Psoas muscle (tissue), 8 donors: ENCODE data around the gene PTPN3. TPM values are rescaled to one million over a fixed set of nuclear protein-coding genes. Genes with fewer than 3 reads are reported as not detected.

Source experiments
- ATAC-seq, 4 donors: fragments of 200-7000 bp; cut with Tn5 transposase; one replicate each; pipeline ENCODE4 v1.9.1; 2020; ENCODE audit warnings: moderate library complexity in 3 of 4, mild to moderate bottlenecking in 2 of 4
- DNase-seq, 2 donors: peaks; one replicate each; pipeline ENCODE4 v3.0.0-alpha.2; 2020
- H3K27ac ChIP-seq: fragments of 200-600 bp; one replicate; pipeline ENCODE4 v1.8.0; 2022
- H3K27me3 ChIP-seq, 3 donors: fragments of 200-600 bp in 1 of 3; one replicate each; pipeline versions ENCODE4 v1.6.1 to v1.8.0; 2013 to 2022; ENCODE audit warnings: low read length in 2 of 3, mild to moderate bottlenecking in 2 of 3, moderate library complexity in 1 of 3; ENCODE audit not compliant: insufficient read depth in 3 of 3
- H3K36me3 ChIP-seq, 2 donors: fragments of 200-600 bp in 1 of 2; one replicate each; pipeline versions ENCODE4 v1.6.1 to v1.8.0; 2013 to 2022; ENCODE audit warnings: low read depth in 1 of 2, mild to moderate bottlenecking in 1 of 2, moderate library complexity in 1 of 2; ENCODE audit not compliant: insufficient read depth in 1 of 2
- H3K4me1 ChIP-seq: fragments of 200-600 bp; one replicate; pipeline ENCODE4 v1.8.0; 2022
- H3K4me3 ChIP-seq: fragments of 200-600 bp; one replicate; pipeline ENCODE4 v1.8.0; 2022; ENCODE audit warnings: mild to moderate bottlenecking
- H3K9me3 ChIP-seq: fragments of 200-600 bp; one replicate; pipeline ENCODE4 v1.8.0; 2022
- WGBS, 3 donors: extraction: QIAGEN DNeasy Blood & Tissue Kit; methylation state at CpG; one replicate each; pipeline versions ENCODE4 v1.1.6 to v1.1.7; 2013; 5-methylcytosine and 5-hydroxymethylcytosine counted together
- intact Hi-C, 2 donors: fragments of 100-400 bp; cut with DNase I; formaldehyde crosslinking; loops; one replicate each; pipeline versions ENCODE4 v1.11.0 to v1.14.2; 2022
- polyA plus RNA-seq, 3 donors: library from polyadenylated mRNA; stranded (reverse); fragments of 200-250 nt; gene quantifications; one replicate each; pipeline ENCODE4 v1.2.3, GENCODE V29; 2013
- total RNA-seq, 4 donors: library from RNA; stranded (reverse); fragmentation: NEBNext Ultra II Directional in 2 of 4; extraction: Animal tissue kit (Norgen Biotek cat#: 25700) in 2 of 4; gene quantifications; one replicate each; pipeline versions ENCODE4 v1.2.1 to v1.2.4, GENCODE V29; 2021 to 2023
- TF ChIP-seq, protein P1 (sequence below): fragments of 200-600 bp; IDR thresholded peaks from one replicate; pipeline ENCODE4 v1.8.0; 2022; ENCODE audit warnings: antibody characterized with exemption
- donor health status: healthy with polysubstance abuse.
- donor health status: DM: no; HTN: no; CAD: no; lungs with moderate emphysema.
- donor health status: Bipolar disorder and iron deficiency.
- donor health status: healthy.
- donor health status: DM: yes; HTN: yes; CAD: no.
- donor health status: DM: no; HTN: no; CAD: no.
- donor health status: DM: no; HTN: no; CAD: no.
- donor health status: DM: yes; HTN: yes; CAD: no.

PTPN3 gene
- total and polyA plus RNA-seq, 7 donors, result 8.8 to 130 (median 46.5) TPM

DNA sequence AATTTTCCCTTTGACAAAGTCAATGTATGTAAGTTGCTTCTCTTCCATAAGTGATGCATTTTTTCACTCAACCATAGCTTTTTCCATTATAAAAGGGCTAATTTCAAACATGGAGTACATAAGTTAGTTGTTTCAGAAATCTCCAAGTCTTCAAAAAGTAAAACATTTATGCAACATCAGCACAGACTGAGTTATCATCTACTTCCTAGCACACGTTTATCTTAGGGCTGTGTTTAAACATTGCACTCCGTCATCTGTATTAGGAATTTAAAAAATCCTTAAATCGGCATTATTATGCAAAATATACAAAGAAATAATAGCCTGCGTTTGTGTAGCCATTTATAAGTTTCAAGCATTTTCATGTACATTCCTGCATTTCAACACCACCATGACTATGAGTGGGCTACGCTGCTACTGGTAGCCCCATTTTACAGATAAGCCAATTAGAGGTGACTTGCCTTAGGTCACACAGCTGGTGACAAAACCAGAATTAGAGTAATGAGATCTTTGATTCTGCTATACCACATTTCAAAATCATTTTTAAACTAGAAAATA, 43.4 kb downstream of the PTPN3 start:
- intact Hi-C loops, result no loop called here
- peaks cover 35% of the 10 kb centered on the region for H3K4me1 ChIP-seq
- WGBS, 3 donors, result 88 to 90% (median 90%) methylated on average over 5 of the region's 5 CpGs
- TF ChIP-seq, protein P1, sequence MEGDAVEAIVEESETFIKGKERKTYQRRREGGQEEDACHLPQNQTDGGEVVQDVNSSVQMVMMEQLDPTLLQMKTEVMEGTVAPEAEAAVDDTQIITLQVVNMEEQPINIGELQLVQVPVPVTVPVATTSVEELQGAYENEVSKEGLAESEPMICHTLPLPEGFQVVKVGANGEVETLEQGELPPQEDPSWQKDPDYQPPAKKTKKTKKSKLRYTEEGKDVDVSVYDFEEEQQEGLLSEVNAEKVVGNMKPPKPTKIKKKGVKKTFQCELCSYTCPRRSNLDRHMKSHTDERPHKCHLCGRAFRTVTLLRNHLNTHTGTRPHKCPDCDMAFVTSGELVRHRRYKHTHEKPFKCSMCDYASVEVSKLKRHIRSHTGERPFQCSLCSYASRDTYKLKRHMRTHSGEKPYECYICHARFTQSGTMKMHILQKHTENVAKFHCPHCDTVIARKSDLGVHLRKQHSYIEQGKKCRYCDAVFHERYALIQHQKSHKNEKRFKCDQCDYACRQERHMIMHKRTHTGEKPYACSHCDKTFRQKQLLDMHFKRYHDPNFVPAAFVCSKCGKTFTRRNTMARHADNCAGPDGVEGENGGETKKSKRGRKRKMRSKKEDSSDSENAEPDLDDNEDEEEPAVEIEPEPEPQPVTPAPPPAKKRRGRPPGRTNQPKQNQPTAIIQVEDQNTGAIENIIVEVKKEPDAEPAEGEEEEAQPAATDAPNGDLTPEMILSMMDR, result no peak
- no peaks in the 10 kb centered on the region for H3K27me3 ChIP-seq
- no peak for DNase-seq
- ATAC-seq, result no peak
- peaks cover 0 to 19% of the 10 kb centered on the region in 2 donors for H3K36me3 ChIP-seq
- no peak overlapping the region for H3K27ac ChIP-seq
- no peak overlapping the region for H3K4me3 ChIP-seq
- no peaks in the 10 kb centered on the region for H3K9me3 ChIP-seq

DNA sequence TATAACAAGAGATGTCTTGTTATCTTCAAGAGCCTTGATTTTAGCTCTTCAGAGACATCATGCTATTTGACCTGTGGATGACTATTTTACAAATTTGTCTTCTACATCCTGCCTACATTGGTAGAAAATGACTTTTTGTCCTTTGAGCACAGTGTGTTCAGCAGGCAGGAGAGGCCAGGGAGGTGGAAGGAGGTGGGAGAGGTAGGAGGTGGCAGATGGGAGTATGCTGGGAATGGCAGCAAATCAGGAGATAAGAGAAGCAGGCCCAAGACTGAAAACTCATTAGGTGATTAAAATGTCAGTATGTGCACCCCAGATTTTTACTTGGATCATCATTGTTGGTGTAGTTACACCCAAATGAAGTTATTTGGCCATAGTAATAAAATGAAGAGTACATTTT, 44.1 kb downstream of the PTPN3 start:
- no peaks in the 10 kb centered on the region for H3K27me3 ChIP-seq
- peak overlapping the region; percentile 73 for H3K27ac ChIP-seq
- DNase-seq, result no peak
- ATAC-seq, result no peak
- peaks cover 39% of the 10 kb centered on the region for H3K4me1 ChIP-seq
- no peaks in the 10 kb centered on the region for H3K9me3 ChIP-seq
- no peak overlapping the region for H3K4me3 ChIP-seq
- peaks cover 0 to 19% of the 10 kb centered on the region in 2 donors for H3K36me3 ChIP-seq
- TF ChIP-seq, protein P1, result no peak
- intact Hi-C loops, result no loop called here

DNA sequence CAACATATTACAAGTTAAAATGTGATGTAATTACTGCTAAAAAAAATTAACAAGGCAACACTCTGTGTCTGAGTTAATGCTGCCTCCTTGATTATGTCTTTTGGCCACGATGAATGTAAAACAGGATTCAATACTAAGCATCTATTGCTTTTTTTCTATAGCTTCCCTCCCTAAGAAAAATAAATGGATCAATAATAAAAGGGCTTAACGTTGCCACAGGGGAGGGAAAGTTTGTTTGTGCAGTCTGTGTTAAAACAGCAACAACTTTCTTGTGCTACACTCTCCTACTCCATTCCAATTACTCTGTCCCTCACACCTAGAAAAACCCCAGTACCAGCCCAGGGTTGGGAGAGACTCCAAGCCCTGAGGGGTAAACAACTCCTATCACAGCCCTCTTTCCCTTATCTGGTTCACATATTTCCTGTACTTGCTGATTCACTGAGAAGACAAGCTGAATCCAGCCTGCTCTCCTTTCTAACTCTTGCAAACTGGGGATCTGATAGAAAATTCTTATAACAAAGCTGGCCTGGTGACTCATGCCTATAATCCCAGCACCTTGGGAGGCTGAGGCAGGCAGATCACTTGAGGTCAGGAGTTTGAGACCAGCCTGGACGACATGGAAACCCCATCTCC, 44.8 kb downstream of the PTPN3 start:
- no peak overlapping the region for H3K4me3 ChIP-seq
- ATAC-seq, result no peak
- H3K36me3 ChIP-seq, result peaks cover 0 to 19% of the 10 kb centered on the region in 2 donors
- no peak for DNase-seq
- peak overlapping the region; percentile 73 for H3K27ac ChIP-seq
- TF ChIP-seq, protein P1, result no peak
- H3K9me3 ChIP-seq, result no peaks in the 10 kb centered on the region
- H3K4me1 ChIP-seq, result peaks cover 42% of the 10 kb centered on the region
- no peaks in the 10 kb centered on the region for H3K27me3 ChIP-seq
- 76 to 82% (median 78%) methylated on average over 3 of the region's 3 CpGs for WGBS, 3 donors
- intact Hi-C loops, result no loop called here

DNA sequence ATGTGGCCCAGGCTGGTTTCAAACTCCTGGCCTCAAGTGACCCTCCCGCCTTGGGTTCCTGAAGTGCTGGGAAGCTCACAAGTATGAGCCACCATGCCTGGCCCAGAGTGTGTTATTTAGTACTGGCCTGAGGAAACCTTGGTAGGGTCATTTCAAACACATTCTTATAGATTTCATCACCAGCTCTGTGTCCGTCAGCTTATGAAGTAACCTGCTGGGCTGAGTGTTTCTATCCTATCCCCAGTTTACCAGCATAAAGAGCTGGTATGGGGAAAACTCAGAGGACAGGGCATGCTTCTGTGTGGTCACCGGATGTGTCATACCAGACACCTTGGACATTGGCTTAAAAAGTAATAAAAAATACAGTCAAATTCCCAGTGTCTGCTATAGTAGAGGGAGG, 45.3 kb downstream of the PTPN3 start:
- Histone ChIP-seq H3K4me1 (peaks cover 37% of the 10 kb centered on the region), H3K27ac (peak overlapping the region; percentile 73), H3K9me3 (no peaks in the 10 kb centered on the region), H3K4me3 (no peak overlapping the region), H3K27me3 (no peaks in the 10 kb centered on the region), H3K36me3 (peaks cover 0 to 19% of the 10 kb centered on the region in 2 donors)
- intact Hi-C loops, result no loop called here
- TF ChIP-seq, protein P1, result no peak
- DNase-seq, result peak in 1 of 2 donors; percentile 30
- peak; percentile 57 to 88 (median 84) for ATAC-seq
- 57 to 71% (median 68%) methylated on average over 3 of the region's 3 CpGs for WGBS, 3 donors
